ENCODE data around the gene M1AP. TPM values are rescaled to one million over a fixed set of nuclear protein-coding genes. Genes with fewer than 3 reads are reported as not detected.

Gene M1AP
- total RNA-seq, 4 donors from 2014 or later: 0.56 to 1.8 (median 0.91) TPM

GRCh38 chr2:74602586-74603281 lies 45.4 kb downstream of the M1AP start:
- DNase-seq (ENCODE audit: low spot score) (no peak), ATAC-seq (ENCODE audit: low FRiP score) (no peak)
- TF ChIP-seq CTCF (IDR thresholded peaks at IDR 0.05): no peak

GRCh38 chr2:74599676-74600075 lies 48.5 kb downstream of the M1AP start:
- no peak for DNase-seq (ENCODE audit: low spot score)
- ATAC-seq (ENCODE audit: low FRiP score): no peak
- no peak for TF ChIP-seq CTCF (IDR thresholded peaks at IDR 0.05)

- no peak for TF ChIP-seq CTCF (IDR thresholded peaks at IDR 0.05)
- ATAC-seq (ENCODE audit: low FRiP score) (no peak), DNase-seq (ENCODE audit: low spot score) (no peak)
Measured at GRCh38 chr2:74597410-74597809, 50.7 kb downstream of the M1AP start.

GRCh38 chr2:74596584-74596983 lies 51.5 kb downstream of the M1AP start:
- DNase-seq (ENCODE audit: low spot score) (no peak), ATAC-seq (ENCODE audit: low FRiP score) (no peak)
- no peak for TF ChIP-seq CTCF (IDR thresholded peaks at IDR 0.05)

GRCh38 chr2:74593826-74594772 lies 54.0 kb downstream of the M1AP start:
- no peak for ATAC-seq (ENCODE audit: low FRiP score)
- no peak for DNase-seq (ENCODE audit: low spot score)
- TF ChIP-seq CTCF (IDR thresholded peaks at IDR 0.05): no peak

- DNase-seq (ENCODE audit: low spot score) (no peak), ATAC-seq (ENCODE audit: low FRiP score) (no peak)
- TF ChIP-seq CTCF (IDR thresholded peaks at IDR 0.05): no peak
Measured at GRCh38 chr2:74588664-74589063, 59.5 kb downstream of the M1AP start.
